ENCODE results near the gene PHF21B.
A peak's percentile ranks its signal among the peaks of the same experiment; 100 is the strongest.

The PHF21B gene

GRCh38 chr22:44981857-44982256, 27.9 kb downstream of the PHF21B start:
- TF ChIP-seq ZFX (IDR thresholded peaks at IDR 0.05) (no peak), CTCF (conservative IDR thresholded peaks at IDR 0.05) (no peak)
- H3K27ac ChIP-seq = no peak overlapping the region

- TF ChIP-seq ZFX (IDR thresholded peaks at IDR 0.05) (no peak), CTCF (conservative IDR thresholded peaks at IDR 0.05) (no peak)
- no peak overlapping the region for H3K27ac ChIP-seq
Observed at GRCh38 chr22:44979154-44979553, 30.7 kb downstream of the PHF21B start.

- no peak overlapping the region for H3K27ac ChIP-seq
- TF ChIP-seq CTCF (conservative IDR thresholded peaks at IDR 0.05) (peak; percentile 96), ZFX (IDR thresholded peaks at IDR 0.05) (no peak)
Observed at GRCh38 chr22:44975427-44976262, 34.2 kb downstream of the PHF21B start.

- TF ChIP-seq ZFX (IDR thresholded peaks at IDR 0.05) (no peak), CTCF (conservative IDR thresholded peaks at IDR 0.05) (no peak)
- no peak overlapping the region for H3K27ac ChIP-seq
Observed at GRCh38 chr22:44974454-44974853, 35.4 kb downstream of the PHF21B start.

- TF ChIP-seq ZFX (IDR thresholded peaks at IDR 0.05) (no peak), CTCF (conservative IDR thresholded peaks at IDR 0.05) (no peak)
- no peak overlapping the region for H3K27ac ChIP-seq
Observed at GRCh38 chr22:44973829-44974228, 36.0 kb downstream of the PHF21B start.

GRCh38 chr22:44972363-44973083, 37.3 kb downstream of the PHF21B start:
- TF ChIP-seq CTCF (conservative IDR thresholded peaks at IDR 0.05) = no peak
- no peak for TF ChIP-seq ZFX (IDR thresholded peaks at IDR 0.05)
- peak overlapping the region; percentile 63 for H3K27ac ChIP-seq
